ENCODE results near the gene AGL.

- TF ChIP-seq POLR2A (IDR thresholded peaks at IDR 0.05; ENCODE audit: low read depth, low read length) (no peak), SPI1 (IDR thresholded peaks at IDR 0.05; ENCODE audit: low read depth, low read length) (no peak), POLR2AphosphoS5 (IDR thresholded peaks at IDR 0.05; ENCODE audit: low read depth, low read length) (no peak), POU2F2 (IDR thresholded peaks at IDR 0.05; ENCODE audit: low read depth, low read length) (no peak), TAF1 (IDR thresholded peaks at IDR 0.05; ENCODE audit: low read depth, low read length) (no peak), PAX5 (IDR thresholded peaks at IDR 0.05; ENCODE audit: insufficient read depth, low read length, severe bottlenecking) (no peak)
These were observed 10.5 kb downstream of the AGL start for GRCh38 chr1:99860703-99861102.
